ENCODE measurements around the gene USP34. TPM values are rescaled to one million over a fixed set of nuclear protein-coding genes. Genes with fewer than 3 reads are reported as not detected.
"Not testable (repeated sequence)": the region's sequence is repeated elsewhere in the genome, so short reads cannot be mapped to it uniquely, and the experiment has no call there.

Gene USP34
- total RNA-seq, 4 donors from 2014 or later: 49.5 to 129 (median 84.9) TPM

GRCh38 chr2:61214171-61214570 is 256.7 kb downstream of the USP34 start:
- H3K9me3 ChIP-seq: no peaks in the 10 kb centered on the region
- TF ChIP-seq POLR2A (IDR thresholded peaks at IDR 0.05): no peak
- no peaks in the 10 kb centered on the region for H3K27me3 ChIP-seq
- peaks cover 0 to 4% (median 0%) of the 10 kb centered on the region in 3 donors for H3K4me1 ChIP-seq
- no peak overlapping the region for H3K4me3 ChIP-seq
- 92 to 97% methylated on average over 4 of the region's 4 CpGs for WGBS, 2 donors
- intact Hi-C loops (cut with DNase I): no loop called here
- no peak overlapping the region for H3K27ac ChIP-seq
- no peak for DNase-seq
- peaks cover 0 to 83% (median 10%) of the 10 kb centered on the region in 3 donors for H3K36me3 ChIP-seq

- WGBS, 2 donors: 75 to 81% methylated on average over 5 of the region's 5 CpGs
- no peak for DNase-seq
- TF ChIP-seq POLR2A (IDR thresholded peaks at IDR 0.05): no peak
- no peak for TF ChIP-seq CTCF (IDR thresholded peaks at IDR 0.05)
- H3K27ac ChIP-seq: peak overlapping the region in 1 of 4 donors; percentile 19
- H3K27me3 ChIP-seq: no peaks in the 10 kb centered on the region
- H3K4me1 ChIP-seq: peaks cover 0 to 4% (median 0%) of the 10 kb centered on the region in 3 donors
- H3K4me3 ChIP-seq: no peak overlapping the region
- H3K36me3 ChIP-seq: peaks cover 0 to 87% (median 13%) of the 10 kb centered on the region in 3 donors
- intact Hi-C loops (cut with DNase I): no loop called here
- no peaks in the 10 kb centered on the region for H3K9me3 ChIP-seq
These were observed 260.4 kb downstream of the USP34 start for GRCh38 chr2:61210332-61210981.

- intact Hi-C loops (cut with DNase I): no loop called here
- Histone ChIP-seq H3K27me3 (no peaks in the 10 kb centered on the region), H3K27ac (no peak overlapping the region), H3K4me1 (no peaks in the 10 kb centered on the region), H3K4me3 (no peak overlapping the region), H3K36me3 (peaks cover 0 to 99% (median 22%) of the 10 kb centered on the region in 3 donors), H3K9me3 (no peaks in the 10 kb centered on the region)
- no peak for TF ChIP-seq CTCF (IDR thresholded peaks at IDR 0.05)
- WGBS, 2 donors: 89 to 90% methylated on average over 7 of the region's 7 CpGs
- no peak for DNase-seq
These were observed 265.8 kb downstream of the USP34 start for GRCh38 chr2:61205132-61205531.

GRCh38 chr2:61196671-61197070 is 274.2 kb downstream of the USP34 start:
- WGBS, 2 donors: 76 to 80% methylated on average over 7 of the region's 7 CpGs
- H3K9me3 ChIP-seq: no peaks in the 10 kb centered on the region
- H3K27ac ChIP-seq: no peak overlapping the region
- peaks cover 0 to 86% (median 0%) of the 10 kb centered on the region in 3 donors for H3K36me3 ChIP-seq
- H3K27me3 ChIP-seq: no peaks in the 10 kb centered on the region
- peaks cover 0 to 10% (median 0%) of the 10 kb centered on the region in 3 donors for H3K4me1 ChIP-seq
- no peak for TF ChIP-seq POLR2A (IDR thresholded peaks at IDR 0.05)
- no peak for TF ChIP-seq CTCF (IDR thresholded peaks at IDR 0.05)
- intact Hi-C loops (cut with DNase I): no loop called here
- H3K4me3 ChIP-seq: no peak overlapping the region
- no peak for DNase-seq

GRCh38 chr2:61194646-61195045 is 276.2 kb downstream of the USP34 start:
- 78 to 85% methylated on average over 13 to 14 of the region's 15 CpGs for WGBS, 2 donors
- H3K4me3 ChIP-seq; H3K27me3 ChIP-seq; H3K9me3 ChIP-seq; DNase-seq; intact Hi-C loops (cut with DNase I): not testable (repeated sequence)
- H3K36me3 ChIP-seq: peaks cover 0 to 86% (median 0%) of the 10 kb centered on the region in 3 donors
- H3K4me1 ChIP-seq: peaks cover 0 to 10% (median 0%) of the 10 kb centered on the region in 3 donors
- H3K27ac ChIP-seq: peak overlapping the region in 1 of 4 donors; percentile 55

- WGBS, 2 donors: 55 to 57% methylated on average over 4 of the region's 4 CpGs
- Histone ChIP-seq H3K27me3 (no peaks in the 10 kb centered on the region), H3K9me3 (no peaks in the 10 kb centered on the region), H3K4me1 (peaks cover 0 to 10% (median 0%) of the 10 kb centered on the region in 3 donors), H3K27ac (peak overlapping the region in 3 of 4 donors; percentile 30 to 55 (median 42)), H3K4me3 (no peak overlapping the region), H3K36me3 (peaks cover 0 to 86% (median 3%) of the 10 kb centered on the region in 3 donors)
- intact Hi-C loops (cut with DNase I): no loop called here
- TF ChIP-seq CTCF (IDR thresholded peaks at IDR 0.05): no peak
- no peak for DNase-seq
These were observed 277.0 kb downstream of the USP34 start for GRCh38 chr2:61193670-61194561.

Measured in esophagus squamous epithelium (tissue), 5 donors.